H9 (cell line): Measurements from ENCODE around the gene ENOX2. TPM values are rescaled to one million over a fixed set of nuclear protein-coding genes. Genes with fewer than 3 reads are reported as not detected.

Experiments used
- DNase-seq: peaks from one replicate; pipeline ENCODE4 v3.0.0-alpha.2; 2017
- H2AFZ ChIP-seq: one replicate; pipeline ENCODE4 v1.6.1; 2013; ENCODE audit warnings: mild to moderate bottlenecking, low read length, control low read depth, moderate library complexity
- H2AK5ac ChIP-seq: 2 replicates; pipeline ENCODE4 v1.6.1; 2013; ENCODE audit warnings: low read length, control low read depth, mixed read lengths; ENCODE audit not compliant: insufficient read length
- H2BK120ac ChIP-seq: one replicate; pipeline ENCODE4 v1.6.1; 2013; ENCODE audit warnings: low read depth, mild to moderate bottlenecking, low read length, control low read depth, inconsistent platforms; ENCODE audit not compliant: poor library complexity, severe bottlenecking
- H2BK12ac ChIP-seq: 2 replicates; pipeline ENCODE4 v1.6.1; 2013; ENCODE audit warnings: low read length, control low read depth, mixed read lengths, low read depth; ENCODE audit not compliant: insufficient read length
- H2BK15ac ChIP-seq: 2 replicates; pipeline ENCODE4 v1.6.1; 2013; ENCODE audit warnings: low read depth, low read length, control low read depth
- H2BK20ac ChIP-seq: one replicate; pipeline ENCODE4 v1.6.1; 2013; ENCODE audit warnings: low read depth, mild to moderate bottlenecking, low read length, control low read depth, inconsistent platforms; ENCODE audit not compliant: poor library complexity, severe bottlenecking
- H2BK5ac ChIP-seq: 2 replicates; pipeline ENCODE4 v1.6.1; 2013; ENCODE audit warnings: low read length, control low read depth, mixed read lengths; ENCODE audit not compliant: insufficient read length
- H3K14ac ChIP-seq: 2 replicates; pipeline ENCODE4 v1.6.1; 2013; ENCODE audit warnings: low read length, control low read depth; ENCODE audit not compliant: insufficient read depth
- H3K18ac ChIP-seq: 2 replicates; pipeline ENCODE4 v1.6.1; 2013; ENCODE audit warnings: low read depth, mild to moderate bottlenecking, mixed read lengths, low read length, control low read depth; ENCODE audit not compliant: insufficient read length
- H3K23ac ChIP-seq: 2 replicates; pipeline ENCODE4 v1.6.1; 2013; ENCODE audit warnings: low read length, control low read depth, mixed read lengths, low read depth; ENCODE audit not compliant: insufficient read length
- H3K23me2 ChIP-seq: 2 replicates; pipeline ENCODE4 v1.6.1; 2013; ENCODE audit warnings: low read depth, mild to moderate bottlenecking, mixed read lengths, low read length, control low read depth; ENCODE audit not compliant: insufficient read length, poor library complexity, severe bottlenecking
- H3K27ac ChIP-seq: 2 replicates; pipeline ENCODE4 v1.5.1; 2013; ENCODE audit warnings: low read length, control low read depth, mixed read lengths, low read depth; ENCODE audit not compliant: insufficient read length
- H3K27me3 ChIP-seq: 2 replicates; pipeline ENCODE4 v1.6.1; 2013; ENCODE audit warnings: low read length, control low read depth, inconsistent platforms; ENCODE audit not compliant: insufficient read depth
- H3K4ac ChIP-seq: 2 replicates; pipeline ENCODE4 v1.6.1; 2013; ENCODE audit warnings: low read depth, mild to moderate bottlenecking, control low read depth, inconsistent platforms, low read length, moderate library complexity
- H3K4me1 ChIP-seq: 2 replicates; pipeline ENCODE4 v1.6.1; 2013; ENCODE audit warnings: low read length, control low read depth, inconsistent platforms; ENCODE audit not compliant: insufficient read depth
- H3K4me2 ChIP-seq: 2 replicates; pipeline ENCODE4 v1.6.1; 2013; ENCODE audit warnings: low read length, control low read depth, mixed read lengths; ENCODE audit not compliant: insufficient read length, insufficient read depth
- H3K56ac ChIP-seq: 2 replicates; pipeline ENCODE4 v1.6.1; 2013; ENCODE audit warnings: low read depth, mild to moderate bottlenecking, mixed read lengths, low read length, control low read depth; ENCODE audit not compliant: insufficient read length
- H3K79me1 ChIP-seq: 2 replicates; pipeline ENCODE4 v1.6.1; 2013; ENCODE audit warnings: low read depth, mild to moderate bottlenecking, moderate library complexity, low read length, control low read depth, inconsistent platforms; ENCODE audit not compliant: insufficient read depth, poor library complexity, severe bottlenecking
- H3K79me2 ChIP-seq: 2 replicates; pipeline ENCODE4 v1.6.1; 2013; ENCODE audit warnings: low read length, control low read depth, inconsistent platforms; ENCODE audit not compliant: insufficient read depth
- H3K9ac ChIP-seq: 2 replicates; pipeline ENCODE4 v1.6.1; 2013; ENCODE audit warnings: low read length, control low read depth, mixed read lengths; ENCODE audit not compliant: insufficient read length; ENCODE audit errors: extremely low read depth
- H3K9me3 ChIP-seq: one replicate; pipeline ENCODE4 v1.6.1; 2013; ENCODE audit warnings: low read depth, low read length, inconsistent platforms; ENCODE audit not compliant: control insufficient read depth
- H3T11ph ChIP-seq: one replicate; pipeline ENCODE4 v1.6.1; 2013; ENCODE audit warnings: mild to moderate bottlenecking, low read length, control low read depth, inconsistent platforms
- H4K20me1 ChIP-seq: one replicate; pipeline ENCODE4 v1.6.1; 2013; ENCODE audit not compliant: control insufficient read depth, insufficient read length, insufficient read depth
- H4K5ac ChIP-seq: 2 replicates; pipeline ENCODE4 v1.6.1; 2013; ENCODE audit warnings: low read depth, mild to moderate bottlenecking, mixed read lengths, low read length, control low read depth; ENCODE audit not compliant: insufficient read length
- H4K8ac ChIP-seq: replicated peaks from 2 replicates; pipeline ENCODE4 v1.6.1; 2013; ENCODE audit warnings: low read length, control low read depth, mixed read lengths, low read depth; ENCODE audit not compliant: insufficient read length
- H4K91ac ChIP-seq: 2 replicates; pipeline ENCODE4 v1.6.1; 2013; ENCODE audit warnings: low read depth, mild to moderate bottlenecking, moderate library complexity, mixed read lengths, low read length, control low read depth; ENCODE audit not compliant: insufficient read length
- H3K27ac Mint-ChIP-seq, 3 experiments: 2 replicates in 2 of 3; 3 replicates in 1 of 3; pipeline ENCODE4 v1.8.0; 2020 to 2021; ENCODE audit warnings: mixed read lengths in 3 of 3, mild to moderate bottlenecking in 1 of 3, moderate library complexity in 1 of 3
- H3K27me3 Mint-ChIP-seq: 2 replicates; pipeline ENCODE4 v1.8.0; 2021; ENCODE audit warnings: low read depth, mild to moderate bottlenecking, moderate library complexity, mixed read lengths
- H3K36me3 Mint-ChIP-seq, 3 experiments: 2 replicates in 2 of 3; 3 replicates in 1 of 3; pipeline ENCODE4 v1.8.0; 2020 to 2021; ENCODE audit warnings: low read depth in 3 of 3, mixed read lengths in 3 of 3; ENCODE audit not compliant: insufficient read depth in 1 of 3
- H3K4me1 Mint-ChIP-seq, 2 experiments: 2 replicates each; pipeline ENCODE4 v1.8.0; 2020; ENCODE audit warnings: mixed read lengths in 2 of 2
- H3K4me3 Mint-ChIP-seq, 2 experiments: 2 replicates in 1 of 2; 3 replicates in 1 of 2; pipeline ENCODE4 v1.8.0; 2020 to 2021; ENCODE audit warnings: mild to moderate bottlenecking in 2 of 2, mixed read lengths in 2 of 2, moderate library complexity in 1 of 2
- H3K9me3 Mint-ChIP-seq, 2 experiments: 2 replicates in 1 of 2; 3 replicates in 1 of 2; pipeline ENCODE4 v1.8.0; 2020; ENCODE audit warnings: mild to moderate bottlenecking in 2 of 2, mixed read lengths in 2 of 2, moderate library complexity in 1 of 2
- CTCF ChIP-seq: fragments of 200-600 bp; sonication (generic); conservative IDR thresholded peaks from 3 replicates; pipeline ENCODE4 v1.8.0; 2021; ENCODE audit warnings: antibody characterized with exemption, mild to moderate bottlenecking
- WGBS: extraction: QIAGEN DNeasy Blood & Tissue Kit; methylation state at CpG from one replicate; pipeline ENCODE4 v1.1.7; 2013; ENCODE audit warnings: missing lambda C conversion rate, low lambda C conversion rate, mixed read lengths; ENCODE audit not compliant: insufficient read length; ENCODE audit errors: extremely low coverage; 5-methylcytosine and 5-hydroxymethylcytosine counted together
- total RNA-seq: library from RNA; stranded (reverse); gene quantifications from 2 replicates; pipeline ENCODE4 v1.2.1, GENCODE V29; 2021

The ENOX2 gene
- total RNA-seq, 1 experiment from 2014 or later, result 17.7 TPM

DNA sequence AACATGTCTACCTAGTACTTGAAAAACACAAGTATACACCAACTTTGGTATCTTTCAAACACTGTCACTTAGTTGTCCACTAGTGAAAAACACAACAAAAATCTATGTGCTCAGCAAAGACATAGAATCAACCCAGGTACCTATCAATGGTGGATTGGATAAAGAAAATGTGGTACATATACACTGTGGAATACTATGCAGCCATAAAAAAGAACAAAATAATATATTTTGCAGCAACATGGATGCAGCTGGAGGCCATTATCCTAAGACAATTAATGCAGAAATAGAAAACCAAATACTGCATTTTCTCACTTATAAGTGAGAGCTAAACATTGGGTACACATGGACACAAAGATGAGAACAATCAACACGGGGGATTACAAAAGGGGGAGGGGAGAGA lies 148.7 kb downstream of the ENOX2 start:
- Histone ChIP-seq H3K4ac (no peak overlapping the region), H3K18ac (no peak overlapping the region), H3K9me3 (no peaks in the 10 kb centered on the region), H3T11ph (no peak overlapping the region), H3K27ac (no peak overlapping the region), H3K79me2 (no peaks in the 10 kb centered on the region), H2BK120ac (no peak overlapping the region), H3K4me1 (no peaks in the 10 kb centered on the region), H3K23ac (no peak overlapping the region), H4K91ac (no peak overlapping the region), H2AFZ (no peak overlapping the region), H3K79me1 (no peaks in the 10 kb centered on the region), H3K14ac (no peak overlapping the region), H2BK15ac (no peak overlapping the region), H2BK5ac (no peak overlapping the region), H3K4me2 (no peak overlapping the region), H2BK20ac (no peak overlapping the region), H3K27me3 (no peaks in the 10 kb centered on the region), H2BK12ac (no peak overlapping the region), H4K5ac (no peak overlapping the region), H4K8ac (no peak overlapping the region), H4K20me1 (no peaks in the 10 kb centered on the region), H3K56ac (no peak overlapping the region), H2AK5ac (no peak overlapping the region), H3K23me2 (no peaks in the 10 kb centered on the region), H3K9ac (no peak overlapping the region)
- DNase-seq, result no peak
- no CpG with 5 or more reads among the region's 1 CpG for WGBS
- Mint-ChIP-seq H3K4me3 (no peak overlapping the region), H3K4me1 (no peaks in the 10 kb centered on the region), H3K36me3 (no peaks in the 10 kb centered on the region), H3K27me3 (no peaks in the 10 kb centered on the region), H3K27ac (no peak overlapping the region), H3K9me3 (no peaks in the 10 kb centered on the region)
- no peak for TF ChIP-seq CTCF
